Activated T-helper 1 cell treated with anti-CD3 and anti-CD28 coated beads, Interleukin-12 subunit alpha, Interleukin-12 subunit beta, Interleukin-2, Interleukin-4 antibody, amounts not matched to agents 30 ng/mL and 10 ng/mL and 1 ng/mL, durations not matched to agents 14 hours and 24 hours and 36 hours (primary cell): ENCODE results near the gene SHANK1. TPM values are rescaled to one million over a fixed set of nuclear protein-coding genes. Genes with fewer than 3 reads are reported as not detected.
A peak's percentile ranks its signal among the peaks of the same experiment; 100 is the strongest.
"Not testable (repeated sequence)": the region's sequence is repeated elsewhere in the genome, so short reads cannot be mapped to it uniquely, and the experiment has no call there.

ENCODE experiments used
- DNase-seq: peaks from one replicate; pipeline ENCODE4 v3.0.0; 2021; ENCODE audit warnings: low spot score
- H3K27ac Mint-ChIP-seq: one replicate; pipeline ENCODE4 v1.8.0; 2021; ENCODE audit warnings: mild to moderate bottlenecking, mixed read lengths
- H3K27me3 Mint-ChIP-seq: one replicate; pipeline ENCODE4 v1.8.0; 2022; ENCODE audit warnings: mild to moderate bottlenecking, moderate library complexity, mixed read lengths; ENCODE audit not compliant: insufficient read depth
- H3K36me3 Mint-ChIP-seq: one replicate; pipeline ENCODE4 v1.8.0; 2021; ENCODE audit warnings: low read depth, mixed read lengths
- H3K4me1 Mint-ChIP-seq: one replicate; pipeline ENCODE4 v1.8.0; 2021; ENCODE audit warnings: low read depth, mixed read lengths
- H3K4me3 Mint-ChIP-seq: one replicate; pipeline ENCODE4 v1.8.0; 2021; ENCODE audit warnings: mild to moderate bottlenecking, moderate library complexity, mixed read lengths
- H3K9me3 Mint-ChIP-seq: one replicate; pipeline ENCODE4 v1.8.0; 2021; ENCODE audit warnings: mixed read lengths
- intact Hi-C: fragments of 100-400 bp; cut with micrococcal nuclease; formaldehyde crosslinking; loops from one replicate; pipeline ENCODE4 v1.15.1; 2024
- total RNA-seq: library from RNA; stranded (reverse); gene quantifications from 2 replicates; pipeline ENCODE4 v1.2.3, GENCODE V29; 2022

SHANK1 gene
- not detected in 2 replicates for total RNA-seq

GRCh38 chr19:50719566-50719965 lies at the start of gene SHANK1:
SHANK1 (minus strand) TSS chr19:50719802; CDS start chr19:50716919, 2,883 bp downstream.
- Mint-ChIP-seq H3K36me3 (no peaks in the 10 kb centered on the region), H3K9me3 (no peaks in the 10 kb centered on the region), H3K27me3 (peaks cover 60% of the 10 kb centered on the region), H3K27ac (peak within 1 kb of the TSS; percentile 35), H3K4me3 (no peak within 1 kb of the TSS), H3K4me1 (no peaks in the 10 kb centered on the region)
- DNase-seq, result no peak
- intact Hi-C loops, result loop anchor here (5.0 kb wide), 1 partner anchor 558 kb away; no protein-coding TSS in a partner anchor

GRCh38 chr19:50768277-50768676 lies 48.7 kb upstream of the SHANK1 start:
- Mint-ChIP-seq H3K4me3 (no peak overlapping the region), H3K27me3 (peaks cover 2% of the 10 kb centered on the region), H3K27ac (no peak overlapping the region), H3K36me3 (no peaks in the 10 kb centered on the region), H3K4me1 (no peaks in the 10 kb centered on the region), H3K9me3 (no peaks in the 10 kb centered on the region)
- no peak for DNase-seq
- intact Hi-C loops, result no loop called here

- H3K27me3 Mint-ChIP-seq, intact Hi-C loops, H3K36me3 Mint-ChIP-seq, H3K27ac Mint-ChIP-seq, H3K4me1 Mint-ChIP-seq, H3K4me3 Mint-ChIP-seq, H3K9me3 Mint-ChIP-seq, DNase-seq: not testable (repeated sequence)
Measured at GRCh38 chr19:50767263-50767662, 47.7 kb upstream of the SHANK1 start.

GRCh38 chr19:50766746-50767145 lies 47.1 kb upstream of the SHANK1 start:
- H3K27me3 Mint-ChIP-seq, intact Hi-C loops, H3K9me3 Mint-ChIP-seq, H3K4me3 Mint-ChIP-seq, H3K4me1 Mint-ChIP-seq, DNase-seq, H3K27ac Mint-ChIP-seq, H3K36me3 Mint-ChIP-seq: not testable (repeated sequence)

GRCh38 chr19:50764409-50764808 lies 44.8 kb upstream of the SHANK1 start:
- Mint-ChIP-seq H3K9me3 (no peaks in the 10 kb centered on the region), H3K27ac (no peak overlapping the region), H3K4me3 (no peak overlapping the region), H3K36me3 (no peaks in the 10 kb centered on the region), H3K4me1 (no peaks in the 10 kb centered on the region), H3K27me3 (peaks cover 2% of the 10 kb centered on the region)
- intact Hi-C loops, result no loop called here
- DNase-seq, result no peak

- H3K4me1 Mint-ChIP-seq, DNase-seq, H3K4me3 Mint-ChIP-seq, H3K9me3 Mint-ChIP-seq, H3K27me3 Mint-ChIP-seq, H3K27ac Mint-ChIP-seq, intact Hi-C loops, H3K36me3 Mint-ChIP-seq: not testable (repeated sequence)
Measured at GRCh38 chr19:50763521-50763920, 43.9 kb upstream of the SHANK1 start.

- H3K27ac Mint-ChIP-seq, H3K4me3 Mint-ChIP-seq, DNase-seq, intact Hi-C loops, H3K4me1 Mint-ChIP-seq, H3K9me3 Mint-ChIP-seq, H3K36me3 Mint-ChIP-seq, H3K27me3 Mint-ChIP-seq: not testable (repeated sequence)
Measured at GRCh38 chr19:50761501-50761900, 41.9 kb upstream of the SHANK1 start.

GRCh38 chr19:50759886-50760285 lies 40.3 kb upstream of the SHANK1 start:
- Mint-ChIP-seq H3K27me3 (no peaks in the 10 kb centered on the region), H3K27ac (no peak overlapping the region), H3K9me3 (no peaks in the 10 kb centered on the region), H3K4me1 (no peaks in the 10 kb centered on the region), H3K4me3 (no peak overlapping the region), H3K36me3 (no peaks in the 10 kb centered on the region)
- no peak for DNase-seq
- intact Hi-C loops, result no loop called here

GRCh38 chr19:50759076-50759475 lies 39.5 kb upstream of the SHANK1 start:
- H3K27me3 Mint-ChIP-seq, H3K9me3 Mint-ChIP-seq, H3K27ac Mint-ChIP-seq, intact Hi-C loops, H3K4me3 Mint-ChIP-seq, DNase-seq, H3K4me1 Mint-ChIP-seq, H3K36me3 Mint-ChIP-seq: not testable (repeated sequence)

- H3K36me3 Mint-ChIP-seq, H3K27ac Mint-ChIP-seq, DNase-seq, H3K9me3 Mint-ChIP-seq, H3K27me3 Mint-ChIP-seq, H3K4me1 Mint-ChIP-seq, intact Hi-C loops, H3K4me3 Mint-ChIP-seq: not testable (repeated sequence)
Measured at GRCh38 chr19:50757624-50758023, 38.0 kb upstream of the SHANK1 start.

- H3K36me3 Mint-ChIP-seq, H3K4me3 Mint-ChIP-seq, H3K9me3 Mint-ChIP-seq, H3K27me3 Mint-ChIP-seq, H3K27ac Mint-ChIP-seq, DNase-seq, intact Hi-C loops, H3K4me1 Mint-ChIP-seq: not testable (repeated sequence)
Measured at GRCh38 chr19:50756244-50756643, 36.6 kb upstream of the SHANK1 start.

- Mint-ChIP-seq H3K4me1 (no peaks in the 10 kb centered on the region), H3K36me3 (no peaks in the 10 kb centered on the region), H3K27me3 (no peaks in the 10 kb centered on the region), H3K27ac (no peak overlapping the region), H3K9me3 (no peaks in the 10 kb centered on the region), H3K4me3 (no peak overlapping the region)
- DNase-seq, result no peak
- intact Hi-C loops, result no loop called here
Measured at GRCh38 chr19:50753879-50754278, 34.3 kb upstream of the SHANK1 start.

- no peaks in the 10 kb centered on the region for H3K4me1 Mint-ChIP-seq
- intact Hi-C loops, result no loop called here
- no peaks in the 10 kb centered on the region for H3K27me3 Mint-ChIP-seq
- H3K36me3 Mint-ChIP-seq, result no peaks in the 10 kb centered on the region
- DNase-seq, result no peak
- no peak overlapping the region for H3K27ac Mint-ChIP-seq
- H3K9me3 Mint-ChIP-seq, result no peaks in the 10 kb centered on the region
- no peak overlapping the region for H3K4me3 Mint-ChIP-seq
Measured at GRCh38 chr19:50750010-50750409, 30.4 kb upstream of the SHANK1 start.

GRCh38 chr19:50749490-50749889 lies 29.9 kb upstream of the SHANK1 start:
- intact Hi-C loops, result no loop called here
- DNase-seq, result no peak
- H3K9me3 Mint-ChIP-seq, result no peaks in the 10 kb centered on the region
- no peak overlapping the region for H3K27ac Mint-ChIP-seq
- no peaks in the 10 kb centered on the region for H3K27me3 Mint-ChIP-seq
- no peaks in the 10 kb centered on the region for H3K36me3 Mint-ChIP-seq
- no peak overlapping the region for H3K4me3 Mint-ChIP-seq
- H3K4me1 Mint-ChIP-seq, result no peaks in the 10 kb centered on the region
